T-helper 2 cell (primary cell): Measurements from ENCODE around the gene FBXW5.

Experiments
- DNase-seq, 5 experiments: peaks; one replicate each; pipeline versions ENCODE4 v3.0.0 to v3.0.0-alpha.2; 2012 to 2022
- total RNA-seq, 2 donors: gene quantifications; one replicate each; lab custom pipeline; 2026; lab: John Stamatoyannopoulos, UW

Gene FBXW5, protein sequence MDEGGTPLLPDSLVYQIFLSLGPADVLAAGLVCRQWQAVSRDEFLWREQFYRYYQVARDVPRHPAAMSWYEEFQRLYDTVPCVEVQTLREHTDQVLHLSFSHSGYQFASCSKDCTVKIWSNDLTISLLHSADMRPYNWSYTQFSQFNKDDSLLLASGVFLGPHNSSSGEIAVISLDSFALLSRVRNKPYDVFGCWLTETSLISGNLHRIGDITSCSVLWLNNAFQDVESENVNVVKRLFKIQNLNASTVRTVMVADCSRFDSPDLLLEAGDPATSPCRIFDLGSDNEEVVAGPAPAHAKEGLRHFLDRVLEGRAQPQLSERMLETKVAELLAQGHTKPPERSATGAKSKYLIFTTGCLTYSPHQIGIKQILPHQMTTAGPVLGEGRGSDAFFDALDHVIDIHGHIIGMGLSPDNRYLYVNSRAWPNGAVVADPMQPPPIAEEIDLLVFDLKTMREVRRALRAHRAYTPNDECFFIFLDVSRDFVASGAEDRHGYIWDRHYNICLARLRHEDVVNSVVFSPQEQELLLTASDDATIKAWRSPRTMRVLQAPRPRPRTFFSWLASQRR
- total RNA-seq: 77.3 to 107 reads per million in 2 donors

- peak; percentile 90 to 96 (median 90) for DNase-seq
Observed at GRCh38 chr9:136944519-136945332, at the start of gene FBXW5, which contains the start of gene C8G. Gene FBXW5 (minus strand): TSS chr9:136944738. CDS start chr9:136944083, 655 bp downstream. Gene C8G (plus strand): TSS chr9:136945243. CDS start chr9:136945321, 78 bp downstream.

GRCh38 chr9:136992819-136993369 is 48.4 kb upstream of the FBXW5 start:
- DNase-seq: no peak

GRCh38 chr9:136991993-136992818 is 47.7 kb upstream of the FBXW5 start, which contains the start of gene PAXX:
Gene PAXX (plus strand): TSS chr9:136992422. CDS start chr9:136992444, 22 bp downstream.
- peak; percentile 88 to 94 (median 92) for DNase-seq

DNA sequence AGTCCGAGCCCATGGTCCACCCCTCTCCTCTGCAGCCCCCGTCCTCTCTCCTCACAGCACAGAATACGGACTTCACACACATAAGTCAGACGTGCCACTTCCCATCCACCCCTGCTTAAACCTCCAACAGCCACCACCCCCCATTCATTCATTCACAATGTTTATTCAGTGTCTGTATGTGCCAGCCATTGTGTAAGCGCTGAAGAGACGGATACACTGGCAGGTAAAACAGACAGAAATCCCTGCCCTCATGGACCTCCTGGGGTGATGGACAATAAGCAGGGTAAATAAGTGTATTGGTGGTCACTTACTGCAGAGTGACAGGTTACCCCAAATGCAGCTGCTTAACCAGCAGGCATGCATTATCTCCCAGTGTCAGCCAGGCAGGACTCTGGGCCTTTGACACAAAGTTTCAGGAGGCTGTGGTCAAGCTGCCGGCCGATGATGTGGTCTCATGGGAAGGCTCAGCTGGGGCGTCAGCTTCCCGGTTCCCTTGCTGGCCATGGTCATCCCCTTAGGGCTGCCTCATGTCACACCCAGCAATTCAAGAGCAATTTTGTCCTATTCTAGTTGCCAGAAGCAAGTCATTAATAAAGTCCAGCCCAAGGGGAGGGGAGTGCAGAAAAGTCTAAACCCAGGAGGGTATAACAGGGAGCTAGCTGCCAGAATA is 45.8 kb upstream of the FBXW5 start:
- DNase-seq: no peak

- DNase-seq: no peak
Observed at GRCh38 chr9:136988872-136989271, 44.3 kb upstream of the FBXW5 start.

- no peak for DNase-seq
Observed at GRCh38 chr9:136985853-136986252, 41.3 kb upstream of the FBXW5 start.

GRCh38 chr9:136985027-136985602 is 40.6 kb upstream of the FBXW5 start:
- DNase-seq: no peak

DNA sequence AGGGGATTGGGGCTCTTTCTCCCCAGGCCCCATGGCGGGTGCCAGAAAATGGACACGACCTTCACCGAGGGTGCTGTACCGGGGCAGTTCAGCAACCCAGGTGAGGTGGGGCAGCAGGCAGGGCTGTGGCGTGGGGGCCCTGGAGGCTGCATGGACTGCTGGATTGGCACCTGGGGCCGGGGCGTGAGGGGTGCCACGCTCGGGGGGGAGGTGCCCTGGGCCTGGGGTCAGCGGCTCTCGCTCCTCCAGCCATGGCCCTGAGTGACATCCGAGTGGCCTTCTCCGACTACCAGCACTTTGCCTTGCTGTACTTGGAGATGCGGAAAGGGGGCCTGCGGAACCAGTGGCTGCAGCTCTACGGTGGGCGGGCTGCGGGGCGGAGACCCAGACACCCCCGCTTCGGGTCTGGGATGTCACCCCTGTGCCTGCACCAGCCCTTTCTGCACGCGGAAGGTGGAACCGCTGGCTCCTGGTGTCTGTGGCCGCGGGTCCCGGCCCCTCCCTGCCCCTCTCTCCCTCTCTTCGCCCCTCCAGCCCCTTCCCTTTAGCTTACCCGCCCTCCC is 40.0 kb upstream of the FBXW5 start:
- no peak for DNase-seq

DNA sequence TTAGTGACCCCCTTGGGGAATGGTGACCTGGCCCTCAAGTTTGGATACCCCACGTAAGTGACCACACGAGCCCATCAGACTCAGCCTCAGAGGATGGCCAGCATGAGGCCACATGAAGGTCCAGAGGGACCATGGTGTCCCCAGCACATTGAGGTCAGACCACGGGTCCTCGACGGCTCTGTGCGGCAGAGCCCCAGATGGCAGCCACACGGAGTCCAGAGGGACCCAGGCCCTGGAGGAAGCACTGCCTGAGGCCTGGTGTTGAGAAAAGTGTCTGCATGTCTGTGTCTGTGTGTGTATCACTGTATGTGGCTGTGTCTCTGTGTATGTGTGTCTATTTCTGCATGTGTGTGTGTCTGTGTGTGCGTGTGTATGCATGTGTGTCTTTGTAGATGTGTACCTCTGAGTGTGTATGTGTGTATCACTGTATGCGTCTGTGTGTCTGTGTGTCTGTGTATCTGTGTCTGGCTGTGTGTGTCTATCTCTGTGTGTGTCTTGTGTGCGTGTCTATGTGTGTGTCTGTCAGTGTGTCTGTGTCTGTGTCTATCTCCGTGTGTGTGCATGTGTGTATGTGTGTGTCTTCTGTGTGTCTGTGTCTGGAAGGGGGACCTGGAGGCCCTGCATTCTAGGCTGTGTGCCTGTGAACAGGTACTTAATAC is 39.2 kb upstream of the FBXW5 start:
- no peak for DNase-seq

DNA sequence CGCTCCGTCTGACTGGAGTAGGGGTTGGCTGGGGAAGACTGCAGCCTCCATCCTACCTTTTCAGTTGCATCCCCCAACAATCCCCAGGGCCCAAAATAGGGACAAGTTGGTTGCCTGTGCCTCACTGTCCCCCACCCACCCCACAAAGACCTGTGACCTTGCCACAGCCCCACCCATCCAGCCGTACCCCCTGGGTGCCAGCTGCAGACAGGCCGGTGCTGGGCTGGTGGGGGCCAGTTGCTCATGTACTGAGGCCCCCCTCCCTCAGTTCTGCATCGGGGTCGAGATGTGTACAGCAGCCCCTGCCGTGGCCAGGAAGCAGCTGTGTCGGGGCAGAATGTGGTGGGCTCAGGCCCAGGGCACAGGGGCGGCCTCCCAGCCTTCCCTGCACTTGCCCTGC is 38.6 kb upstream of the FBXW5 start:
- no peak for DNase-seq

GRCh38 chr9:136982232-136983051 is 37.9 kb upstream of the FBXW5 start, which contains the start of gene LCNL1:
Gene LCNL1 (plus strand): TSS chr9:136982993. CDS start chr9:136983587, 594 bp downstream.
- no peak for DNase-seq

DNA sequence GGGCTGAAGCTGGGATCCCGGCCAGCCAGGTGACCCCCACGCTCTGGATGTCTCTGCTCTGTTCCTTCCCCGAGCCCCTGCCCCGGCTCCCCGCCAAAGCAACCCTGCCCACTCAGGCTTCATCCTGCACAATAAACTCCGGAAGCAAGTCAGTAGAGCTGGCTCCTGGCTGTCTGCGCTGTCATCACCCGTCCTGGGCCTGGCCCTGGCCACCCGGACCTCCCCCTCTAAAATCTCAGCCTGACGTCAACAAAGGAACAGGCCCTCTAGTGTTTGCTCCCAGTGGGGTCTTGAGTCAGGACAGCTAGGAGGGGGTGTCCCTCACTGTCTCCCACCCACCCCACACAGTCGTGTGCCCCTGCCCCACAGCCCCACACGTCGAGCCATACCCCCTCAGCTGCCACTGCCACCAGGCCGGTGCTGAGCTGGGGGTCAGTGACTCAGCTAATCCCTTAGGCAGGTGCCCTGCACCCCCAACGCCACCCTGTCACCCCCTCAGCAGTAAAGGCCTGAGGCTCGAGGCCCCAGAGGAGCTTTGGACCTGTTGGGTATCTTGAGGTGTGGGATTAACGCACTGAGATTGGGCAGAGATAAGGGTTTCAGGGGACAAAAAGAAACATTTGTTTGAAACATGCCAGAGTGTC is 37.2 kb upstream of the FBXW5 start:
- DNase-seq: no peak

DNA sequence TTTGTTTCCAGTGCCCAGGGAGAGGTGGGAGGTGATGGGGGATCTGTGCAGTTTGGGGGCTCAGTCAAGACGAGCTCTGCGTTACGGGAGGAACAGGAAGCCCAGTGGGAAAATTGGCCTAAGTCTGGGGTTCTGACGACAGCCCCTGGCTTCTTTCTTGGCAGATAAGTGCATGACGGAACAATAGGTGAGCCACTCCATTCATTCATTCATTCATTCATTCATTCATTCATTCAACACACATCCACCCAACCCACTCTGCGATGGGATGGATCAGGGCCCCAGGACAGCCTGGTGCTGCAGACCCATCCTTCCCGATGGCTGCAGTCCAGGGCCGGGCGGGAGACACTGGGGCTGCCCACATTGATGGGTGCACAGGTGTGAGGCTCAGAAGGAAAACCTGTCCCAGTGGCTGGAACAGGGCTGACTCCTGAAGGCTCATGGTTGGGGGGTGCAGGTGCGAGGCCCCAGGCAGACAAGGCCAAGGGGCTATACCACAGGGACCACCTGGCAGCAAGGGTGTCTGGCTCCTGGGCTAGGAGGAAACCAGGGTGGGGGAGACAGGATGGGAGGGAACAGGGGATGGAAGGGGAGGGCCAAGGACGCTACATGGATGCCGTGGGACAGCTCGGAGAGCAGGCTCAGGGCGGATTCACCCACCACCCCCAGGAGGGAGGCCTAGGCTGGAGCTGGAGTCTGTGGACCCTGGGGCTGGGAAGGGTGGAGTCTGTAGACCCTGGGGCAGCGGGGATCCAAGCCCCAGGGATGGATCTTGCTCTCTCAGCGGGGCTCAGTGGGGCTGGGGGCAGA is 36.3 kb upstream of the FBXW5 start:
- no peak for DNase-seq

DNA sequence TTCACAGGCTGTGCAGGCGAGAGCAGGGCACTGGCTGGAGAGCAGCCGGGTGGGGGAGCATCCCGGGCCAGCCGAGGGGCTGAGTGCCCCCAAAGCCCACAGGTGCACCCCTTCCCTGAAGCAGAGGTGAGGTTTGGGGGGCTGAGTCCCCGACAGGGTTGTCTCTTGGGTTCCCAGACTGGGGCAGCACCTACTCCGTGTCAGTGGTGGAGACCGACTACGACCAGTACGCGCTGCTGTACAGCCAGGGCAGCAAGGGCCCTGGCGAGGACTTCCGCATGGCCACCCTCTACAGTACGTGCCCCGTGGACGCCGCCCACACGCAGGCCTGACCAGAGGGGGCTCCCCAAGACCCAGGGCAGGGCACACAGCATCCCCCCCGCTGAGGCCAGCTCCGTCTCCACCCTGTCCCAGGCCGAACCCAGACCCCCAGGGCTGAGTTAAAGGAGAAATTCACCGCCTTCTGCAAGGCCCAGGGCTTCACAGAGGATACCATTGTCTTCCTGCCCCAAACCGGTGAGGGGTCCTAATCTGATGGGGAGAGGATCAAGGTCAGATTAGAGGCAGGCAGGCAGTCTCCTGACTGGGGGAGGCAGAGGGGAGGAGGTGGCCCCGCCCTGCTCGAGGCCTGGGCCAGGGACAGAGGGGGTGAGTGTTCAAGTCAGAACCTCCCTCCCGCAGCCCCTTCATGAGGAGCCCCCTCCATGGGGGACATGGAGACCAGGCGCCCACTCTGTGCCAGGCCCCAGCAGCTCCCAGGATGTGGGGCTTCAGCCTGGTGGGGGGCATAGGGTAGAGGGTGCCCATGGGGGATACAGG is 35.4 kb upstream of the FBXW5 start:
- no peak for DNase-seq

DNA sequence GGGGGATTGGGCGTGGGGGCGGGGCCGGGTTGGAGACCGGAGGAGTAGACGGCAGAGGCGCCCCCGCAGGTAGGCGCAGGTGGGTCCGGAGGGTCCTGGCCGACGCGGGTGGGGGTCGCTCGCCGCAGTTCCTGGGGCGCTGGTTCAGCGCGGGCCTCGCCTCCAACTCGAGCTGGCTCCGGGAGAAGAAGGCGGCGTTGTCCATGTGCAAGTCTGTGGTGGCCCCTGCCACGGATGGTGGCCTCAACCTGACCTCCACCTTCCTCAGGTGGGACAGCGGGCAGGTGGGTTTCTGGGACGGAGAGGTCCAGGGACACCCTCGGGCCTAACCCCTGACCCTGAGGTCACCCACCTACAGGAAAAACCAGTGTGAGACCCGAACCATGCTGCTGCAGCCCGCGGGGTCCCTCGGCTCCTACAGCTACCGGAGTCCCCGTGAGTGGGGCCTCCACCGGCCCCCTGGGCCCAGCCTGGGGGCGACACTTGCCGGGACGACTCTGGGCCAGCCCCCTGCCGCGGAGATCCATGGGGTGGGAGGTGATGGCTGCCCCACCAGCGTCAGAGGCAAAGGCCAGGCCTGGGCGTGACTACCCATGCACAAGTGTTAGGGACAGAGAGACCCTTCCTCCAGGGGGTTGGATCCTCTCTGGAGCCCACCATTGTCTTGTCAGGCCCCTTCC is 34.5 kb upstream of the FBXW5 start:
- no peak for DNase-seq
